ENCODE measurements around the gene CCDC60. TPM values are rescaled to one million over a fixed set of nuclear protein-coding genes. Genes with fewer than 3 reads are reported as not detected.
A peak's percentile ranks its signal among the peaks of the same experiment; 100 is the strongest.

CCDC60 gene
- total RNA-seq, 2 donors from 2014 or later, result not detected

- no peak for ATAC-seq (ENCODE audit: insufficient number of reproducible peaks, low FRiP score, low read depth)
- peaks cover 2% of the 10 kb centered on the region for H3K9me3 ChIP-seq
- H3K4me3 ChIP-seq, result no peak overlapping the region
- no peak for DNase-seq (ENCODE audit: low spot score)
- H3K27ac ChIP-seq, result peak overlapping the region in 1 of 2 donors; percentile 48
- peak; percentile 23 for TF ChIP-seq CTCF (IDR thresholded peaks at IDR 0.05)
- H3K27me3 ChIP-seq (replicated peaks; ENCODE audit: insufficient read depth), result no peaks in the 10 kb centered on the region
- H3K4me1 ChIP-seq (ENCODE audit: control insufficient read depth in 1 of 2, low read depth in 2 of 2), result peaks cover 14 to 24% of the 10 kb centered on the region in 2 donors
- H3K36me3 ChIP-seq, result no peaks in the 10 kb centered on the region
Measured at GRCh38 chr12:119328111-119328510, 6.4 kb upstream of the CCDC60 start.

GRCh38 chr12:119338593-119339363, 4.2 kb downstream of the CCDC60 start:
- no peak for ATAC-seq (ENCODE audit: insufficient number of reproducible peaks, low FRiP score, low read depth)
- TF ChIP-seq CTCF (IDR thresholded peaks at IDR 0.05), result no peak
- Histone ChIP-seq H3K4me3 (no peak overlapping the region), H3K27me3 (replicated peaks; ENCODE audit: insufficient read depth) (no peaks in the 10 kb centered on the region), H3K9me3 (no peaks in the 10 kb centered on the region), H3K4me1 (ENCODE audit: control insufficient read depth in 1 of 2, low read depth in 2 of 2) (no peaks in the 10 kb centered on the region), H3K36me3 (no peaks in the 10 kb centered on the region), H3K27ac (no peak overlapping the region)
- DNase-seq (ENCODE audit: low spot score), result no peak

GRCh38 chr12:119340578-119340977, 6.0 kb downstream of the CCDC60 start:
- no peak for ATAC-seq (ENCODE audit: insufficient number of reproducible peaks, low FRiP score, low read depth)
- DNase-seq (ENCODE audit: low spot score), result no peak
- no peak for TF ChIP-seq CTCF (IDR thresholded peaks at IDR 0.05)
- Histone ChIP-seq H3K4me3 (no peak overlapping the region), H3K27me3 (replicated peaks; ENCODE audit: insufficient read depth) (no peaks in the 10 kb centered on the region), H3K9me3 (no peaks in the 10 kb centered on the region), H3K36me3 (no peaks in the 10 kb centered on the region), H3K4me1 (ENCODE audit: control insufficient read depth in 1 of 2, low read depth in 2 of 2) (no peaks in the 10 kb centered on the region), H3K27ac (no peak overlapping the region)

GRCh38 chr12:119341020-119341419, 6.5 kb downstream of the CCDC60 start:
- Histone ChIP-seq H3K9me3 (no peaks in the 10 kb centered on the region), H3K27me3 (replicated peaks; ENCODE audit: insufficient read depth) (no peaks in the 10 kb centered on the region), H3K4me1 (ENCODE audit: control insufficient read depth in 1 of 2, low read depth in 2 of 2) (no peaks in the 10 kb centered on the region), H3K36me3 (no peaks in the 10 kb centered on the region), H3K4me3 (no peak overlapping the region), H3K27ac (no peak overlapping the region)
- no peak for ATAC-seq (ENCODE audit: insufficient number of reproducible peaks, low FRiP score, low read depth)
- DNase-seq (ENCODE audit: low spot score), result no peak
- TF ChIP-seq CTCF (IDR thresholded peaks at IDR 0.05), result no peak

- Histone ChIP-seq H3K27ac (no peak overlapping the region), H3K9me3 (no peaks in the 10 kb centered on the region), H3K4me3 (no peak overlapping the region), H3K36me3 (no peaks in the 10 kb centered on the region), H3K27me3 (replicated peaks; ENCODE audit: insufficient read depth) (no peaks in the 10 kb centered on the region), H3K4me1 (ENCODE audit: control insufficient read depth in 1 of 2, low read depth in 2 of 2) (no peaks in the 10 kb centered on the region)
- no peak for TF ChIP-seq CTCF (IDR thresholded peaks at IDR 0.05)
- no peak for DNase-seq (ENCODE audit: low spot score)
- no peak for ATAC-seq (ENCODE audit: insufficient number of reproducible peaks, low FRiP score, low read depth)
Measured at GRCh38 chr12:119341988-119342387, 7.5 kb downstream of the CCDC60 start.
